ENCODE data around the gene ELFN1.

GRCh38 chr7:1735262-1735661 is 65.2 kb downstream of the ELFN1 start:
- TF ChIP-seq CTCF (IDR thresholded peaks at IDR 0.05) = no peak
- no peak for TF ChIP-seq YY1 (IDR thresholded peaks at IDR 0.05; ENCODE audit: low read depth)
- no peak for TF ChIP-seq REST (IDR thresholded peaks at IDR 0.05; ENCODE audit: low read depth, low read length)
- TF ChIP-seq SMC3 (IDR thresholded peaks at IDR 0.05; ENCODE audit: low read depth, low read length) = no peak
- TF ChIP-seq MXI1 (IDR thresholded peaks at IDR 0.05; ENCODE audit: low read depth, low read length) = no peak
- TF ChIP-seq MEF2A (IDR thresholded peaks at IDR 0.05; ENCODE audit: borderline replicate concordance, low read depth) = no peak
- TF ChIP-seq EZH2phosphoT487 (IDR thresholded peaks at IDR 0.05; ENCODE audit: borderline replicate concordance, low read depth) = no peak
